ENCODE data around the gene OPN1MW2. TPM values are rescaled to one million over a fixed set of nuclear protein-coding genes. Genes with fewer than 3 reads are reported as not detected.
"Not testable (repeated sequence)": the region's sequence is repeated elsewhere in the genome, so short reads cannot be mapped to it uniquely, and the experiment has no call there.

The OPN1MW2 gene
- not detected for total RNA-seq (ENCODE audit: insufficient read depth, low replicate concordance)

- DNase-seq (ENCODE audit: low spot score) = not testable (repeated sequence)
These were observed at the start of gene OPN1MW2 for GRCh38 chrX:154219456-154219855. TSS of gene OPN1MW2 (plus strand) at chrX:154219756. CDS start at chrX:154219816, 60 bp downstream.

GRCh38 chrX:154172535-154172943, 47.0 kb upstream of the OPN1MW2 start:
- DNase-seq (ENCODE audit: low spot score) = not testable (repeated sequence)

GRCh38 chrX:154174356-154174755, 45.2 kb upstream of the OPN1MW2 start:
- DNase-seq (ENCODE audit: low spot score) = not testable (repeated sequence)

- not testable (repeated sequence) for DNase-seq (ENCODE audit: low spot score)
These were observed 37.3 kb upstream of the OPN1MW2 start, which contains the start of gene OPN1MW for GRCh38 chrX:154182296-154182695. TSS of gene OPN1MW (plus strand) at chrX:154182596. CDS start at chrX:154182678, 82 bp downstream.

GRCh38 chrX:154183794-154184193, 35.8 kb upstream of the OPN1MW2 start:
- not testable (repeated sequence) for DNase-seq (ENCODE audit: low spot score)

GRCh38 chrX:154192846-154193245, 26.7 kb upstream of the OPN1MW2 start:
- not testable (repeated sequence) for DNase-seq (ENCODE audit: low spot score)

- DNase-seq (ENCODE audit: low spot score) = not testable (repeated sequence)
These were observed 25.2 kb upstream of the OPN1MW2 start for GRCh38 chrX:154194316-154194715.

- DNase-seq (ENCODE audit: low spot score) = not testable (repeated sequence)
These were observed 23.1 kb upstream of the OPN1MW2 start for GRCh38 chrX:154196466-154196865.

- not testable (repeated sequence) for DNase-seq (ENCODE audit: low spot score)
These were observed 9.7 kb upstream of the OPN1MW2 start for GRCh38 chrX:154209670-154210418.

- not testable (repeated sequence) for DNase-seq (ENCODE audit: low spot score)
These were observed 8.5 kb upstream of the OPN1MW2 start for GRCh38 chrX:154211057-154211456.

- not testable (repeated sequence) for DNase-seq (ENCODE audit: low spot score)
These were observed 8.1 kb upstream of the OPN1MW2 start for GRCh38 chrX:154211499-154211898.

- DNase-seq (ENCODE audit: low spot score) = not testable (repeated sequence)
These were observed 5.7 kb downstream of the OPN1MW2 start for GRCh38 chrX:154225292-154225691.

- DNase-seq (ENCODE audit: low spot score) = not testable (repeated sequence)
These were observed 7.2 kb downstream of the OPN1MW2 start for GRCh38 chrX:154226706-154227105.

GRCh38 chrX:154231443-154231842, 11.9 kb downstream of the OPN1MW2 start:
- DNase-seq (ENCODE audit: low spot score) = not testable (repeated sequence)

- DNase-seq (ENCODE audit: low spot score) = not testable (repeated sequence)
These were observed 14.1 kb downstream of the OPN1MW2 start for GRCh38 chrX:154233620-154234019.

GRCh38 chrX:154238939-154239559, 19.5 kb downstream of the OPN1MW2 start:
- DNase-seq (ENCODE audit: low spot score) = peak; percentile 0

GRCh38 chrX:154239982-154240503, 20.5 kb downstream of the OPN1MW2 start:
- not testable (repeated sequence) for DNase-seq (ENCODE audit: low spot score)

- DNase-seq (ENCODE audit: low spot score) = not testable (repeated sequence)
These were observed 28.0 kb downstream of the OPN1MW2 start for GRCh38 chrX:154247377-154248045.

- not testable (repeated sequence) for DNase-seq (ENCODE audit: low spot score)
These were observed 28.5 kb downstream of the OPN1MW2 start for GRCh38 chrX:154248076-154248475.

GRCh38 chrX:154257282-154257681, 37.7 kb downstream of the OPN1MW2 start, which contains the start of gene OPN1MW3:
TSS of gene OPN1MW3 (plus strand) at chrX:154257582. CDS start at chrX:154257620, 38 bp downstream.
- not testable (repeated sequence) for DNase-seq (ENCODE audit: low spot score)

GRCh38 chrX:154258711-154259110, 39.2 kb downstream of the OPN1MW2 start:
- DNase-seq (ENCODE audit: low spot score) = not testable (repeated sequence)

- not testable (repeated sequence) for DNase-seq (ENCODE audit: low spot score)
These were observed 43.5 kb downstream of the OPN1MW2 start for GRCh38 chrX:154263072-154263471.
